HG02588 (cell line): Measurements from ENCODE around the gene LGALS7B.
"Not testable (repeated sequence)": the region's sequence is repeated elsewhere in the genome, so short reads cannot be mapped to it uniquely, and the experiment has no call there.

Source experiments
- ATAC-seq: cut with Tn5 transposase; IDR thresholded peaks from one replicate; pipeline ENCODE4 v1.9.1; 2021; ENCODE audit warnings: mild to moderate bottlenecking, moderate library complexity; ENCODE audit not compliant: unreplicated experiment

The LGALS7B gene

DNA sequence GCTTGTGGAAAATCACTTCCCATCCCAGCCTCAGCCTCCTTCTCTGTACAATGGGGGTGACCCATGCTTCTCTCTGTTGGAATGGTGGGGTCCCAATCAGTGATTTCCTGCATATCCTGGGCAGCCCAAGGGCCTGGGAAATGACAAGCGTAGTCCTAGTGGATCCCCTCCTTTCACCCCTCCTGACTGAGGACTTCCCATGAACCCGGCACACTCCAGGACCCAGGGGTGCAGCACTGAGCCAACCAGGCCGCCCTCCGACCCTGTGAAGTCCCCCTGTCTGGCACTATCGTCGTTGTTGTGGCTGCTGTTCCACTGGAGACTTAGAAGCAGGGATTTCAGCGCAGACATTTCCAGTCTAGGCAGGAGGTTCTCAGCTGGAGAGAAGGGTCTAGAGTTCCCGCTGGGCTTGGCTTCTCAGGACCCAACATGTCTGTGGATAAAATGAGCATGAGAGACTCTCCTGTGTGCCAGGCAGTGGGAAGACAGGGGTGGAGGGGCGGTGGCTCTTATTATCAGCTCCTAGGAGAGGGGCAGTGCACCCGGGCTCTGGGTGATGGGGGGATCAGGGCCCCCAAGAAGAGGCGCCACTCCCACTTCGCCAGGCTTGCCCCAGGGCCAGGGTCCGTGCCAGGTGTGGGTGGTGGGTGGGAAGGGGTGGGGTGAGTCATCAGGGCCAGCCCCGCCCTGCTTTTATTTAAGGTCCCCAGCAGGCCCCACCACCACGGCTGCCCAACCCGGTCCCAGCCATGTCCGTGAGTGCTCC, at the start of gene LGALS7B:
Gene LGALS7B, plus strand, starts transcription at position 723 of the 766 bp plus-strand sequence. Its CDS starts 27 bp downstream, at position 750.
- no peak for ATAC-seq

DNA sequence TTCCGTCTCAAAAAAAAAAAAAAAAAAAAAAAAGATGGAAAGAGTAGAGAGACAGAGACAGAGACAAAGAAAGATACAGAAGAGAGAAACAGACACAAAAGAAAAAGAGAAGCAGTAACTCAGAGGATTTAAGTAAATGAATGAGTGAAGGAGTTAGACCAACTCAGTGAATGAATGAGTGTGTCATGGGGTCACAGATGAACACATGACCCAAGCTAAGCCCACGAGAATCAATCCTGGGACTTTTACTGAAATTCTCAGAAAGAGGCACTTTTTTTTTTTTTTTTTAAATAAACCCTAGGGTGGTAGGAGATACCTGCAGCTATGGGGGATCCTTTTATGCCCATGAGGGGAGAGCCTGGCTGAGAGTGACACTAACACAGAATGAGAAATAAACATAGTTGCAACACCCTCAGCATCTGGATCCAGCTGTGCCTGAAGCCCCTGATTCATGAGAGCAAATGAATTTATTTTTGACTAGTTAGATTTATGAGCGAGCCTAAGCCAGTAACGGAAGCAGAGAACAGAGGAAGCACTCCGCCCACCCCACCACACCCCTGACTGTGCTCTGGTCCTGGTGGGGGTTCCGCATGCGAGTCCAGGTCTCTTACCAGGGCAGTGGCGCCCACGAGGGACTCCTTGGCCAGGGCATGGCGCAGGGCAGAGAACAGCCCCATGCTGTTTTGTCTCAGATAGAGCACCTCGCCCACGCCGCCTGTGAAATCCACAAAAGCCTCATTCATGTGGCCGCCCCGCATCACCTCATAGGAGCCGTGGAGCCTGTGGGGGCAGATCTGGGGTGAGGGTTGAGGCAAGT, 49.4 kb upstream of the LGALS7B start:
- ATAC-seq, result no peak

DNA sequence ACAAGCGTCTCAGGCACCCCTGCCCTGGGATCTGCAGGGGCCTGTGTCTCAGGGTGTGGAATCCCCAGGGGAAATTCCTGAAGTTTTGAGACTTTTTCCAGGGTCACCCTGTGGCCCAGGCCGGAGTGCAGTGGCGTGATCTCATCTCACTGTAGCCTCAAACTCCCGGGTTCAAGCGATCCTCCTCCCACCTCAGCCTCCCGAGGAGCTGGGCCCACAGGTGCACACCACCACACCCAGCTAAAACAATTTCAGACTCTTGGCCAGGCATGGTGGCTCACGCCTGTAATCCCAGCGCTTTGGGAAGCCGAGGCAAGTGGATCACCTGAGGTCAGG, 48.8 kb upstream of the LGALS7B start:
- ATAC-seq, result no peak

DNA sequence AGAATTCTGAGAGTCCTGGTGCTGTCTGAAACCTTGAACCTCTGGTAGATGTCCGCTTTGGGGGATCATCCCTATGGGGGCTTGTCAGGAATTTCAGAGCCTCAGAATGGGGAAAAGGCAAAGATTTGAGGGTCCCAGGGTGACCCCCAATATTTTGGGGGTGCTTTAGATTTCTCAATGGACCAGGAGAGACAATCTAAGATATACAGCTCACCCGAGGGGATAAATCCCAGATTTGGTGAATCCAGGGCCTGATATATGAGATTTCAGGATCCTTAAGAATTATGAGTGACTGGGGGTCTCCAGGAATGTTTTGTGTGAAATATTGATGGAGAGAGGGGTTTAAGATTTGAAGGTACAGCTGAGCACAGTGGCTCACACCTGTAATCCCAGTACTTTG, 48.1 kb upstream of the LGALS7B start:
- ATAC-seq, result no peak

DNA sequence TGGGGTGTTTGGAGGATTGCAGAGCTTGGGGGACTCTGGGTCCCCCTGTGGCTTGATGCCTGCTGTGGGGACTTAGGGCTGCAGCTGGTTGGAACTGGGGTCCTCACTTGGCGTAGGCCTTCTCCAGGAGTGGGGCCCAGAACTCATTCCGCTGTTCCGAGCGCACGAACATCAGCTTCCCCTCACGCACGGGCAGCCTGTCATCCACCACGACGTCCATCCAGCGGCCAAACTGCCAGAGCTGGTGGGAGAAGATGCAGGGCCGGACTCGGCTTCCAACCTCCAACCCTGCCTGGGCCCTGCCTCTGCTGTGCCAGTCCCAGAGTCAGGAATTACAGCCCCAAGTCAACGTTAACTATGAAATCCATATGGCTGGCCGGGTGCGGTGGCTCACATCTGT, 47.3 kb upstream of the LGALS7B start:
- no peak for ATAC-seq

DNA sequence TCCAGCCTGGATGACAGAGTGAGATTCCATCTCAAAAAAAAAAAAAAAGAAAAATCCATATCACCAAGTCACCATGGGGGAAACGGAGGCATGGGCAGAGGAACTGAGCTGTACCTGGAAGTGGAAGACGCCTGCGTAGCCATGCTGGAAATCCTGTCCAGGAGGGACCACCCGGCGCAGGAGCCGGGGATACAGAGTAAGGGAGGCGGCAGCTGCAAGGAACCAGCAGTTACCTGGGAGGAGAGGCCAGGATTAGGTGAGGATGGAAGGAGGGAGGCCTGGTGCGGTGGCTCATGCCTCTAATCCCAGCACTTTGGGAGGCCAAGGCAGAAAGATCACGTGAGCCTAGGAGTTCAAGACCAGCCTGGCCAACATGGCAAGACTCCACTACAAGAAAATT, 46.7 kb upstream of the LGALS7B start:
- no peak for ATAC-seq

DNA sequence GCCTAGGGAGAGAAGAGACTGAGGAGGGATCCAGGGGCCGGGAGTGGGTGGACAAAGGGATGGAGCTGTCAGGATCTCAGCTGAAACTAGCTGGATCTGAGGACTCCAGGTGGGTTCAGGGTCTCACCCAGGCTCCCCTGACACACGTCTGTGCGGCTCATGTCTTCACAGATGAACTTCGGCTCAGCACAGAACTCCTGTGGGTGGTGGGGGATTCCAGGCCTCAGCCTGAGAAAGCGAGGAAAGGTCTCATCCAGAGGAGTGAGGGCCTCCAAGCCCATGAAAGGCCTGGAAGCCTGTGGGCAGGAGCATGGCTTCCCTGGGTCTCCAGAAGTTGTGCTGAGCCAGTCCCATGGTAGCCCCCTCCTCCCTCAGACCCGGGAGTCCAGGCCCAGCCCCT, 46.1 kb upstream of the LGALS7B start:
- ATAC-seq, result no peak

DNA sequence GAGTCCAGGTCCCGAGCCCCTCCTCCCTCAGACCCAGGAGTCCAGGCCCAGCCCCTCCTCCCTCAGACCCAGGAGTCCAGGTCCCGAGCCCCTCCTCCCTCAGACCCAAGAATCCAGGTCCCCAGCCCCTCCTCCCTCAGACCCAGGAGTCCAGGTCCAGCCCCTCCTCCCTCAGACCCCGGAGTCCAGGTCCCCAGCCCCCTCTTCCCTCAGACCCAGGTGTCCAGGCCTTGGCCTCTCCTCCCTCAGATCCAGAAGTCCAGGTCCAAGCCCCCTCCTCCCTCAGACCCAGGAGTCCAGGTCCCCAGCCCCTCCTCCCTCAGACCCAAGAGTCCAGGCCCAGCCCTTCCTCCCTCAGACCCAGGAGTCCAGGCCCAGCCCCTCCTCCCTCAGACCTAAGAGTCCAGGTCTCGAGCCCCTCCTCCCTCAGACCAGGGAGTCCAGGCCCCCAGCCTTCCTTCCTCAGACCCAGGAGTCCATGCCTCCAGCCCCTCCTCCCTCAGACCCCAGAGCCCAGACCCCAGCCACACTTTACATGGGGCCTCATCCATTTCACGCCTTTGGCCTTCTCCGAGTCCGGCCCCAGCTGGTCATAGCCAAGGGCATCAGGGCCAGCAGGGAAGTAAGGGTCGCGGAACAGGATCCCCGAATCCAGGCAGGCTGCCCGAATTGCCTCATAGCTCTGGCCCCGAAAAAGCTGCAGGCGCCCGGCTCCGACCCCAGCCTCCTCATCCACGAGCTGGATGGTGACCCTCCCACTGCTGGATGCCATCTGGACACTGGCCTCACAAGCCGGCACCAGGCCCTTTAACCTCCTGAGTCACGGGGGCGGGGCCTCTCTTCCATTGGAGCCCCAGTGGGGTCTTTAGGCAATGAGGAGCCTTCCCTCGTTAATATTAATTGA, 45.4 kb upstream of the LGALS7B start:
- no peak for ATAC-seq

DNA sequence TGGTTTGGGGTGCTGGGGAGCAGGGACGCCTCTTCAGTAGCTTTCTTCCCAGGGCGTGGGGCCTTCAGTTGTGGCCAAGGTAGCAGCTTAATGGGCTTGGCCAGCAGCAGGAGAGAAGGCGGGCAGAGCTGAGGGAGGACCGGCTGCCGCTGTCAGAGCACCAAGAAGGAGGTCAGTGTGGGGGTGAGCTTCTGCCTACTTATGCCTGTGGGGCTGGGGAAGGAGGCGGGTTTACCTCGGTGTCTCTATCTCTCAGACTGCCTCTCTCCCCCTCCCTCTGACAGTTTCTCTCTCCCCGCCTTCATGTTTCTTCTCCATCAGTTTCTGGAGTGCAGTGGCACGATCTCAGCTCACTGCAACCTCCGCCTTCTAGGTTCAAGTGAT, 44.7 kb upstream of the LGALS7B start, which contains the start of gene CAPN12:
Gene CAPN12, minus strand, starts transcription at position 177 of the 384 bp plus-strand sequence. CDS start 309 bp downstream, outside the sequence.
- ATAC-seq, result no peak

DNA sequence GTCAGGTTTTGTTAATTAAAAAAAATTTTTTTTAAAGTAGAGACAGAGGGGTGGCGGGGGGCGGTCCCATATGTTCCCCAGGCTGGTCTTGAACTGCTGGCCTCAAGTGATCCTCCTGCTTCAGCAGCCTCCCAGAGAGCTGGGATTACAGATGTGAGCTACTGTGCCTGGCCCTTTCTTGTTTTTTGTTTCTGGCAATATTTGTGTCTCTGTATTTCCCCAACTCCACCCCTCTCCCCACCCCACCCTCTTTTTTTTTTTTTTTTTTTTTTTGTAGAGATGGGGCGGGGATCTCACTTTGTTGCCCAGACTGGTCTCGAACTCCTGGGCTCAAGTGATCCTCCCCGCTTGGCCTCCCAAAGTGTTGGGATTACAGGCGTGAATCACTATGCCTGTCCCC, 44.1 kb upstream of the LGALS7B start:
- ATAC-seq, result no peak

DNA sequence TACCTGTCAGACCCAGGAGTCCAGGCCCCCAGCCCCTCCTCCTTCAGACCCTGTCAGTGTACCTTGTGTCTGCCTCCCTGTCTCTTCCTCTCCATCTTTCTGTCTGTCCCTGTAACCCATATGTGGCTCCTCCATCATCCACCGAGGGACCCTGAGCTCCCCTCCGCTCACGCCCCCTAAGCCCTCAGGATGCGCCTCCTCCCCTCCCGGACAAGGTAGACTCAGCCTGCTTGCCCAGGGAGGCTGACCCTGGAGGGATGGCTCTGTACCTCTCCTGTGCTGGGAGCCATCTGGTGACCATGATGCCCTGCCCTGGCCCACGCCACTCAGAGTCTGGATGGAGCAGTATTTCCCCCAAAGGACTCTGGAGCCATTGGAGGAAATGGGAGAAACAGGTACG, 43.7 kb upstream of the LGALS7B start:
- no peak for ATAC-seq

DNA sequence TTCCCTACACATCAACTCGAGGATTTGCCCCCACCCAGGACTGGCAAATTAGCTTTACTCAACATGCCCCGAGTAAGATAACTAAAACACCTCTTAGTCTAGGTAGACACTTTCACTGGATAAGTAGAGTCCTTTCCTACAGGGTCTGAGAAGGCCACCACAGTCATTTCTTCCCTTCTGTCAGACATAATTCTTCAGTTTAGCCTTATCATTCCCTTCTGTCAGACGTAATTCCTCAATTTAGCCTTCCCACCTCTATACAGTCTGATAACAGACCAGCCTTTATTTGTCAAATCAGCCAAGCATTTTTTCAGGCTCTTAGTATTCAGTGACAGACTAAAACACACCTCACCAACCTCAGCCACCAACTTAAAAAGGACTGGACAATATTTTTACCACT, 35.2 kb upstream of the LGALS7B start:
- ATAC-seq, result not testable (repeated sequence)

DNA sequence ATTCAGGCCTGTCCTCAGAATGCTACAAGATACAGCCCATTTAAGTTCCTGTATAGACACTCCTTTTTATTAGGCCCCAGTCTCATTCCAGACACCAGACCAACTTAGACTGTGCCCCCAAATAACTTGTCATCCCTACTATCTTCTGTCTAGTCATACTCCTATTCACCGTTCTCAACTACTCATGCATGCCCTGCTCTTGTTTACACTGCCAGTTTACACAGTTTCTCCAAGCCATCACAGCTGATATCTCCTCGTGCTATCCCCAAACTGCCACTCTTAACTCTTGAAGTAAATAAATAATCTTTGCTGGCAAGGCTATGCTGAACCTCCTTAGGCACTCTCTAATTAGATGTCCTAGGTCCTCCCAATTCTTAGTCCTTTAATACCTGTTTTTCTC, 34.8 kb upstream of the LGALS7B start:
- ATAC-seq, result not testable (repeated sequence)

DNA sequence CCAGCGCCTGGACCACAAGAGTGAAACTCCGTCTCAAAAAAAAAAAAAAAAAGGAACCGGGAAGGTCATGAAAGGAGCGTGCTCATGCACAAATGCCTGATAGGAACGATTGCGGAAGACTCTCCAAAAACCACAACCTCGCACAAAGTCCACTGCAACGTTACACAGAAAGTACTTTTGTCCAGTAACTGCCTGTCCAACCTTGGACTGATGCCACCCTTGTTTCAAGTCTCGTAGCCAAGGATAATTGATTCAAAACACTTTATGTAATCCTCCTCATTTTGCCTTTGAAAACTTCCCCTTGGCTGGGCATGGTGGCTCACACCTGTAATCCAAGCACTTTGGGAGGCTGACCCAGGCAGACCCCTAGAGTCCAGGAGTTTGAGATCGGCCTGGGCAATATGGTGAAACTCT, 29.4 kb upstream of the LGALS7B start:
- ATAC-seq, result no peak

DNA sequence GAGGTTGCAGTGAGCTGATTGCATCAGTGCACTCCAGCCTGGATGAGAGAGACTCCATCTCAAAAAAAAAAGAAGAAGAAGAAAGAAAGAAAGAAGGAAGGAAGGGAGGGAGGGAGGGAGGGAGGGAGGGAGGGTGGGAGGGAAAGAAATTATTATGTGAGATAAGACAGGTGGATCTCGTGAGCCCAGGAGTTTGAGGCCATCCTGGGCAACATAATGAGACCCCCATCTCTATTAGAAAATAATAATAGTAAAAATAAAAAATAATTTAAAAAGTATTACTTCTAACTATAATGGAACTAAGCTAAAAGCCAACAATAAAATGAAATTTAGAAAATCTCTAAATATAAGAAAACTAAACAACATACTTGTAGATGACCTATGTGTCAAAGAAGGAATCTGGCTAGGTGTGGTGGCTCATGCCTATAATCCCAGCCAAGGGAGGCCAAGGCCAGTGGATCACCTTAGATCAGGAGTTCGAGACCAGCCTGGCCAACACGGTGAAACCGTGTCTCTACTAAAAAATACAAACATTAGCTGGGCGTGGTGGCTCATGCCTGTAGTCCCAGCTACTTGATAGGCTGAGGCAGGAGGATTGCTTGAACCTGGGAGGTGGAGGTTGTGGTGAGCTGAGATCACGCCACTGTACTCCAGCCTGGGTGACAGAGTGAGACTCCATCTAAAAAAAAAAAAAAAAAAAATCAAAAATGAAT, 28.0 kb upstream of the LGALS7B start:
- not testable (repeated sequence) for ATAC-seq

DNA sequence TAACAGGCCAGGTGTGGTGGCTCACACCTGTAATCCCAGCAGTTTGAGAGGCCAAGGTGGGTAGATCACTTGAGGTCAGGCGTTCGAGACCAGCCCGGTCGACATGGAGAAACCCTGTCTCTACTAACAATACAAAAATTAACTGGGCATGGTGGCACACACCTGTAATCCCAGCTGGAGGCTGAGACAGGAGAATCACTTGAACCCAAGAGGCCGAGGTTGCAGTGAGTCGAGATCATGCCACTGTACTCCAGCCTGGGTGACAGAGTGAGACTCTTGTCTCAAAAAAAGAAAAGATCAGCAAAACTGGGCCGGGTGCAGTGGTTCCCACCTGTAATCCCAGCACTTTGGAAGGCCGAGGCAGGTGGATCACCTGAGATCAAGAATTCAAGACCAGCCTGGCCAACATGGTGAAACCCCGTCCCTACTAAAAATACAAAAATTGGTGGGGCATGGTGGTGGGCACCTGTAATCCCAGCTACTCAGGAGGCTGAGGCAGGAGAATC, 27.1 kb upstream of the LGALS7B start:
- not testable (repeated sequence) for ATAC-seq

DNA sequence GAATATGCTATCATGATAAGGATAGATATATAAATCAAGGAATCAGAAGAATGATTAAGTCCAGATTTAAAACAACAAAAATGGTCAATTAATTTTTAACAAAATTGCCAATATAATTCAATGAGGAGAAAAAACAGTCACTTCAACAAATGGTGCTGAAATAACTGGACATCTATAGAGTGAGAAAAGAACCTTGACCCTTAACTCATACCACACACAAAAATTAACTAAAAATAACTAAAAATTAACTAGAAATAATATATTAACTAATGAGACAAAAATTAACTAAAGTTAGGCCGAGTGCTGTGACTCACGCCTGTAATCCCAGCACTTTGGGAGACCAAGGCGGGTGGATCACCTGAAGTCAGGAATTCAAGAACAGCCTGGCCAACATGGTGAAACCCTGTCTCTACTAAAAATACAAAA, 25.2 kb upstream of the LGALS7B start:
- ATAC-seq, result no peak

DNA sequence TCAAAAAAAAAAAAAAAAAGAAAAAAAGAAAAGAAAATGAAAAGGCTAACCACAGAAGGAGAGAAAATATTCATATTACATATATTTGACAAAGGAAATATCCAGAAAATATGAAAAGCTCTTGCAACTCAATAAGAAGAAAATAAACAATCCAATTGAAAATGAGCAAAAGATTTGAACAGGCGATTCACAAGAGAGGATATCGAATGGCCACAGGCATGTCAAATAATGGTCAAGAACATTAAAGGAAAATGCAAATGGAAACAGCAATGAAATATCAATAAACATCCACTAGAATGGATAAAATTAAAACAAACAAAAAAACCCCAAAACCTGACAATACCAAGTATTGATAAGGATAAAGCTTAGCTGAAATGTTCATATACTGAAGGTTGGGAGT, 23.8 kb upstream of the LGALS7B start:
- no peak for ATAC-seq

DNA sequence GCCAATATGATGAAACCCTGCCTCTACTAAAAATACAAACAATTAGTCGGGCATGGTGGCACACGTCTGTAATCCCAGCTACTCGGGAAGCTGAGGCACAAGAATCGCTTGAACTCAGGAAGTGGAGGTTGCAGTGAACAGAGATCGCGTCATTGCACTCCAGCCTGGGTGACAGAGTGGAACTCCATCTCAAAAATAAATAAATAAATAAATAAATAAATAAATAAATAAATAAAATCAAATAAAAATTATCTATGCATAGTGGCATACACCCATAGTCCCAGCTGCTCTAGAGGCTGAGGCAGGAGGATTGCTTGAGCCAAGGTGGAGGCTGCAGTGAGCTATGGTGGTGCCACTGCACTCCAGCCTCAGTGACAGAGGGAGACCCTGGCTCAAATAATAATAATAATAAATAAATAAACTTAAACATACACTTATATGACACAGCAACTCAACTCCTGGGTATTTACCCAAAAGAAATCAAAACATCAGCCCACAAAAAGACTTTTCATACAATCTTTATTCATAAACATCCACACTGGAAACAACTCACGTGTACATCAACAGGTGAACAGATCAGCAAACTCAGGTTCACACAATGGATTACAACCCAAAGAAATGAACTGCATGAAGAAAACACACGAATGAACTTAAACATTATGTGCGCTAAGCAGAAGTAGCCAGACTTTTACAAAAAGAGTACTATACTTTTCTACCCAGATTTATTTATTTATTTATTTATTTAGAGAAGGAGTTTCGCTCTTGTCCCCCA, 22.5 kb upstream of the LGALS7B start:
- ATAC-seq, result no peak
